Sigmoid colon (tissue), 4 donors: ENCODE data around the gene KCNS3.

Experiments used
- EP300 ChIP-seq, 4 donors: sonication (generic); formaldehyde crosslinking; IDR thresholded peaks; one replicate each; pipeline ENCODE4 v1.6.1; 2017; ENCODE audit warnings: antibody characterized with exemption in 4 of 4
- POLR2A ChIP-seq, 2 donors: fragments of 450-650 bp; IDR thresholded peaks; one replicate each; pipeline ENCODE4 v1.6.1; 2016; ENCODE audit warnings: antibody characterized with exemption in 2 of 2, mild to moderate bottlenecking in 2 of 2, moderate library complexity in 2 of 2
- POLR2AphosphoS5 ChIP-seq, 4 donors: sonication (generic); formaldehyde crosslinking; IDR thresholded peaks; one replicate each; pipeline ENCODE4 v1.6.1; 2017; ENCODE audit warnings: antibody characterized with exemption in 4 of 4
- TF ChIP-seq, protein P1 (sequence below), 4 experiments: fragments of 450-650 bp in 3 of 4; fragments of 200-600 bp in 1 of 4; IDR thresholded peaks; one replicate each; pipeline ENCODE4 v1.5.1; 2016 to 2019; ENCODE audit warnings: antibody characterized with exemption in 4 of 4, mild to moderate bottlenecking in 3 of 4, moderate library complexity in 2 of 4

- no peak for TF ChIP-seq EP300 (IDR thresholded peaks at IDR 0.05)
- TF ChIP-seq, protein P1, sequence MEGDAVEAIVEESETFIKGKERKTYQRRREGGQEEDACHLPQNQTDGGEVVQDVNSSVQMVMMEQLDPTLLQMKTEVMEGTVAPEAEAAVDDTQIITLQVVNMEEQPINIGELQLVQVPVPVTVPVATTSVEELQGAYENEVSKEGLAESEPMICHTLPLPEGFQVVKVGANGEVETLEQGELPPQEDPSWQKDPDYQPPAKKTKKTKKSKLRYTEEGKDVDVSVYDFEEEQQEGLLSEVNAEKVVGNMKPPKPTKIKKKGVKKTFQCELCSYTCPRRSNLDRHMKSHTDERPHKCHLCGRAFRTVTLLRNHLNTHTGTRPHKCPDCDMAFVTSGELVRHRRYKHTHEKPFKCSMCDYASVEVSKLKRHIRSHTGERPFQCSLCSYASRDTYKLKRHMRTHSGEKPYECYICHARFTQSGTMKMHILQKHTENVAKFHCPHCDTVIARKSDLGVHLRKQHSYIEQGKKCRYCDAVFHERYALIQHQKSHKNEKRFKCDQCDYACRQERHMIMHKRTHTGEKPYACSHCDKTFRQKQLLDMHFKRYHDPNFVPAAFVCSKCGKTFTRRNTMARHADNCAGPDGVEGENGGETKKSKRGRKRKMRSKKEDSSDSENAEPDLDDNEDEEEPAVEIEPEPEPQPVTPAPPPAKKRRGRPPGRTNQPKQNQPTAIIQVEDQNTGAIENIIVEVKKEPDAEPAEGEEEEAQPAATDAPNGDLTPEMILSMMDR (IDR thresholded peaks at IDR 0.05), result no peak
- TF ChIP-seq POLR2A (IDR thresholded peaks at IDR 0.05), result no peak
- TF ChIP-seq POLR2AphosphoS5 (IDR thresholded peaks at IDR 0.05), result no peak
These were observed 54.8 kb downstream of the KCNS3 start for GRCh38 chr2:17933256-17933655.
